GM21423 (cell line): ENCODE results near the gene COMMD8.
"Not testable (repeated sequence)": the region's sequence is repeated elsewhere in the genome, so short reads cannot be mapped to it uniquely, and the experiment has no call there.

ENCODE experiments used
- ATAC-seq: cut with Tn5 transposase; IDR thresholded peaks from one replicate; pipeline ENCODE4 v1.9.1; 2021; ENCODE audit warnings: mild to moderate bottlenecking, moderate library complexity; ENCODE audit not compliant: unreplicated experiment

Gene COMMD8

DNA sequence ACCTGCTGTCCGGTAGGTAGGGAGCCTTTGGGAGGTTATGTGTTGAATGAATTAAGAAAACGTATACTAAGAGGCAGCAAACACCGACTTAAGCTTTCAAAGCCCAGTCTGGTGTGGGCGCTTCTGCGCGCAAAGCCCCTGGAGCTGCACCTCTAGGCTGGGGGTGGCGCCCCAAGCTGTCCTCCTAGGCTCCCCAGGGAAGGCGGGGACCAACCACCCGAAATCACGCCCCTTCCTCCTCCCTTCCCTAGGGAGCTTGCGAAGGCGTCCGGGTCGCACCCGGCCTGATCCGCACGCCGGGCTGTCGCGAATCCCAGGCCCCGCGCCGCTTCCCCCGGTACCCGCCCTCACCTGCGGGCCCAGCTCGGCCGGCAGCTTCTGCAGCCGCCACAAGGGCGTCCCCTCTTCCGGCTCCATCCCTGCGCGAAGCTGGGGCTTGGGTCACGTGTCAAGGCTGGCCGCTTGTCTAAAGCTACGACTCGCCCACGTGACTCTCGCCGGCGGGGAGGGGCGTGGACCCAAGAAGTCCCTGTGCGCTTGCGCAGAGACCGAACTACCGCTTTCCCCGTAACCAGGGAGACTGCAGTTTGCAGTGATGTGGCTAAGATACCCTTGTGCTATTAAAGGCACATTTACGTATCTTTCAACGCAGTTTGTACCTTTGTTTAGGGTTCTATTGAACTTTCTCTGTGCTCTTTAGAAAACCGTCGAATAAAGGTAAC is at the start of gene COMMD8:
Gene COMMD8 (minus strand): TSS at position 468 of the 722 bp plus-strand sequence. CDS start 51 bp downstream, at position 417.
- ATAC-seq = peak; percentile 90

GRCh38 chr4:47510506-47511143 is 47.1 kb upstream of the COMMD8 start:
- ATAC-seq = peak; percentile 97

DNA sequence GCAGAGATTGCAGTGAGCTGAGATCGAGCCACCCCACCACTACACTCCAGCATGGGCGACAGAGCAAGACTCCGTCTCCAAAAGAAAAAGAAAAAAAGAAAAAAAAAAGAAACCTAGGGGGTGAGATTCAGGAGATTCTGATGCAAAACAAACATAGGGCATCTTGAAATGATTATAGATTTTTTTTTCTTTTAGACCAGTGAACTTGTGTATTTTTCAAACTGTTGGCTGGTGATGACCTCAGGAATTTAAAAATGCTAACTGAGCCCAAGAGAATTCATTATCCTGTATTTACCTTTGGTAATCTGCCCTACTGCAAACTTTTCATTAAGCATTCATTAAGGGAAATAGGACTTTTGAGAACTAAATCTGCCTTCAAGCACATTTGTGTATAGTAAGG is 42.2 kb upstream of the COMMD8 start:
- no peak for ATAC-seq

DNA sequence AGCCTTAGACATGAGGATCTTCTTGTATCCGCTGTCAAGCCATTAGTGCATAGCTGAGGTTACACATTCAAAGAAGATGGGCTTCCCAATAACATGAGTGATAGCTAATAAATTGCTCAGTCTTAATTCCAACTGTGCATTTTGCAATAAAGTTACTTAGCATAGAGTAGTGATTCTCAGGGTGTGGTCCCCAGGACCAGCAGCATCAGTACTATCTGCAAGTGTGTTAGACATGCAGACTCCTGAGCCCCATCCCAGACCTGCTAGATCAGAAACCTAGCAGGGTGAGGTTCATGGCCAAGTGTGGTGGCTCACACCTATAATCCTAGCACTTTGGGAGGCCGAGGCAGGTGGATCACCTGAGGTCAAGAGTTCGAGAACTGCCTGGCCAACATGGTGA is 41.6 kb upstream of the COMMD8 start:
- ATAC-seq = no peak

GRCh38 chr4:47500776-47501175 is 37.3 kb upstream of the COMMD8 start:
- ATAC-seq = no peak

- ATAC-seq = no peak
These were observed 36.2 kb upstream of the COMMD8 start for GRCh38 chr4:47499700-47500099.

- ATAC-seq = no peak
These were observed 35.4 kb upstream of the COMMD8 start for GRCh38 chr4:47498899-47499298.

DNA sequence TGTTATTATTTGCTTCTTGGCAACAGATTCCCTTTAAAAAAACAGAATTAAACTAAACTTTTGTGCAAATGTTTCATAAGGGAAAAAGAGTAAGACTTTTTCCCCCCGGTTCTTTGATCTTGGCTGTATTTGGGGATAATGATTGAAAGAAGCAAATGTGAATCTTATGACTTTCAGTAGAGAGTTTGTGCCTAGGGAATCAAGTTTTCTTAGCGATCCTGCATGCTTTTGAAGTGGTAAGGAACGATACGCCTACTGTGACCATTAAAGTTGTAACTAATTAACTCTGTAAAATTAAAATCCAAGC is 30.6 kb upstream of the COMMD8 start:
- ATAC-seq = no peak

DNA sequence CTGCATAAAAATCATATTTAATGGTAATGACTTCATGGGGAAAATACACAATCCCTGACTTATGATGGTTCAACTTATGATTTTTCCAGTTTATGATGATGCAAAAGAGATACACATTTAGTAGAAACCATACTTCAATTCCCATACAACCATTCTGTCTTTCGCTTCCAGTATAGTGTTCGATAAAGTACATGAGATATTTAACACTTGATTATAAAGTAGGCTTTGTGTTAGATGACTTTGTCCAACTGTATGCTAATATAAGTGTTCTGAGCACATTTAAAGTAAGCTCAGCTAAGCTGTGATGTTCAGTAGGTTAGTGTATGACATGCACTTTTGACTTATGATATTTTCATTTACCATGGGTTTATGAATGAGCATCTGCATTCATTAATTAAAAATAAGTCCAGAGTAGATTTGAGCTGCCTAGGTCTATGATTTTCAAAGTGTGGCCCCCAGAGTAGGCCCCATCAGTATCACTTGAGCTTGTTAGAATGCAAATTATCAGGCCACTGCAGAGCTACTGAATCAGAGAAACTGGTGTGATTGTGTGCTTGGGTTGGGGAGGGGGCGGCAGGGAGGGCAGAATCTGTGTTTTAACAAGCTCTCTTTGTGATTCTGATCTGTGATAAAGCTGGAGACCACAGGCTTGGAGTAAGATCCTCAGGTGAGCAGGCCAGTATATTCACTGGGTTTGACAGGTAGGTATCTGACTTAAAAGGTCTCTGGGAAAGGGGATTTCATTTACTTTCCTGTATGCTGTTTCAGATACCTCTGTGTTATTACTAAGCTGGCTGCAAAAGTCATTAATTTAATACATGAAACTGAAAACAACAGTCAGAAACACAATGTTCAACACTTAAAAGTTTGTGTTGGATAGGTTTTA is 30.0 kb upstream of the COMMD8 start:
- ATAC-seq = no peak

DNA sequence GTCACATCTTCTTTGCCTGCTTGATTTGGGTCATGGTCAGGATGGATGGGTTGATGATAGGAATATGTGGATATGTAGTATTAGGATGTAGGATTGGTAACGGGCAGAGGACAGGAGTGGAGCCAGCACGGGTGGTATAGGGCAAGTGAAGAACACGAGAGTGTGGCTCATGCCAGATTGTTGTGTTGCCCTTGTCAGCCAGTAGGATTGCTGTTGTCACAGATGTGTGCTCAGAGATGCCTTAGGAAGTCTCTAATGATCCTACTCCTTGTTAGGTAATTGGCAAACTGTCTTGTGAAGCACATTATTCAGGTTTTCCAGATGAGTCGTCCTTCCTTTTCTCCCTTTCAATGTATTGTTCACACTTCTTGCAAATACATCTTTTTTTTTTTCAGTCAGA is 27.0 kb upstream of the COMMD8 start:
- peak; percentile 47 for ATAC-seq

DNA sequence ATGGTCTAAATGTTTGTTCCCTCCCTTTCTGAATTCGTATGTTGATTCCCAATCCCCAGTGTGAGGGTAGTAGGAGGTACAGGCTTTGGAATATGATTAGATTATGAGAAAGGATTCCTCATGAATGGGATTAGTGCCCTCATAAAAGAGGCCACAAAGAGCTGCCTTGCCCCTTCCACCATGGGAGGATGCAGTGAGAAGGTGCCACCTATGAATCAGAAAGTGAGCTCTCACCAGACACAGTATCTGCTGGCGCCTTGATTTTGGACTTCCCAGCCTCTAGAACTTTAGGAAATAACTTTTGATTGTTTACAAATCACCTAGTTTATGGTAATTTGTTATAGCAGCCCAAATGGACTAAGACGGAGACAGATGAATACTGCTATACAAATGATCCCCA is 25.2 kb upstream of the COMMD8 start:
- no peak for ATAC-seq

GRCh38 chr4:47486727-47487126 is 23.2 kb upstream of the COMMD8 start:
- ATAC-seq = not testable (repeated sequence)

DNA sequence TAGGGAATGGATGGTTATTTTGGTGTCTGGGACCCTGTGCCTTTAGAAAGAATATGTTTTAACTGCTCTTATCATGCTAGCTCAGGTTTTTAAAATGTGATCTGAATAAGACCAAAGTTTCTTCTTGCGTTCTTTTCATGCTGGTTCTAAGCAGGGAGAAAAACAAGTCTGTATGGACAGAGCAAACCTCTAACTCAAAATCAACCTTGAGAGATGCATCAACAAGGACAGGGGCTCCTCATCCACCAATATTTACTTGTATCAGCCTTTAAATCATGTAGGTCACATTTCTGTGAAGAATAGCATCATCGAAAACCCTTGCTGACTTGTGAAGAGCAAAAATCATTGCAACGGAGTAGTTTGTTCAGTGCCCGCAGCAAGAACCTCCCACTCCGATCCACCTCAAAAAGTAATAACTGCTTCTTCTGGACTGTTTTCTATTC is 22.8 kb upstream of the COMMD8 start:
- ATAC-seq = no peak

GRCh38 chr4:47485768-47486167 is 22.3 kb upstream of the COMMD8 start:
- no peak for ATAC-seq

GRCh38 chr4:47485047-47485692 is 21.7 kb upstream of the COMMD8 start, which contains the start of gene ATP10D:
Gene ATP10D (plus strand): TSS chr4:47485275. CDS start chr4:47512541, 27,266 bp downstream.
- peak; percentile 97 for ATAC-seq

GRCh38 chr4:47484168-47484567 is 20.7 kb upstream of the COMMD8 start:
- no peak for ATAC-seq

DNA sequence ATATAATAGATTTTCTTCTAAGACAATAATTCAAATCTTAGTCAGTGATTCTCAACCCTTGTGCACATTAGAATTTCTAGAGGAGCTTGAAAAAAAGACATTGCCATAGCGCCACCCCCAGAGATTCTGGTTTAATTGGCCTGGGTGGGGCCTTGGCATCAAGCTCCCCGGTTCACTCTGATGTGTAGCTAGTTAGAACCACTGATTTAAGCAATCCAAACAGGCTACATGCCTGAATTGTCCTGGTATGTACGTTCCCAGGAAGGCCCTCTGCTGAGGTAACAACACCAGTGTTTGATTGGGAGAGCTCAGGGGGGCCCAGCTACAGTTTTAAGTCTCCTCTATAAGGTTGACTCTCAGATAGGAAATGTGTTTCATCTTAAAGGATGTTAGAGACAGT is 20.2 kb upstream of the COMMD8 start:
- ATAC-seq = no peak

DNA sequence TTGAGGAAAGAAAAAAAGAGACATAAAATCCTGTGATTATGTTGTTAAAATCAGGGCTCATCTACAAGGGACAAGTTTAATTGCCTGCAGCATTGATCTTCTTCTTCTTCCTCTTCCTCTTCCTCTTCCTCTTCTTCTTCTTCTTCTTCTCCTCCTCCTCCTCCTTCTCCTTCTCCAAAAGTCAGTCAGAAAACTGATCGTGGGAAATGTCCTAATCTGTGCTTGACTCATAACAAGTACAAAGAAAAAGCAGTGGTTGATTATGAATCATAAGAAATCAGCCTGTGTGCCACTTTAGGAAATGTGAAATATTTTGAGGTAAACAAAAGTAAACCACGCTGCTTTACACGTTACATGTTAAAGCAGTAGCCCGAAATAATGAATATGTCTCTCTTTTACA is 18.8 kb upstream of the COMMD8 start:
- no peak for ATAC-seq

GRCh38 chr4:47478804-47479203 is 15.3 kb upstream of the COMMD8 start:
- ATAC-seq = no peak

DNA sequence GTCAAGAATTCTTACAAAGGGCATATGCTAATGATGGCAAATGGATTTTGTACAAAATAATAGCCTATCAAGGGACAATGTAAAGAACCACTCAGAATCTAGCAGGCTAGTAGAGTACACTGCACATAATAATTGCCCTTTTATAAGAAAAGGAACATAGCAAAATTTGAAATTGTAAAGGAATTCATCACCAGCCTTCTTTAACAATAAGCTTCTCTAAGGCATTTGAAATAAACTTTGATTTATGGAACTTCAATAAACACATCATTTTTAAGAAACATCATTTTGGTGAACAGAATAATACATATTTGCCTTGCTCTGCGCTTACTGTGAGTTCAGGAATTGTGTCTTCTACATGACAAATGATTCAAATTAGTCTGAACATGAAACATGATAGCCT is 11.9 kb upstream of the COMMD8 start:
- no peak for ATAC-seq

GRCh38 chr4:47474799-47475198 is 11.3 kb upstream of the COMMD8 start:
- ATAC-seq = no peak
